ENCODE measurements around the gene TNFRSF21. TPM values are rescaled to one million over a fixed set of nuclear protein-coding genes. Genes with fewer than 3 reads are reported as not detected.

The TNFRSF21 gene, protein sequence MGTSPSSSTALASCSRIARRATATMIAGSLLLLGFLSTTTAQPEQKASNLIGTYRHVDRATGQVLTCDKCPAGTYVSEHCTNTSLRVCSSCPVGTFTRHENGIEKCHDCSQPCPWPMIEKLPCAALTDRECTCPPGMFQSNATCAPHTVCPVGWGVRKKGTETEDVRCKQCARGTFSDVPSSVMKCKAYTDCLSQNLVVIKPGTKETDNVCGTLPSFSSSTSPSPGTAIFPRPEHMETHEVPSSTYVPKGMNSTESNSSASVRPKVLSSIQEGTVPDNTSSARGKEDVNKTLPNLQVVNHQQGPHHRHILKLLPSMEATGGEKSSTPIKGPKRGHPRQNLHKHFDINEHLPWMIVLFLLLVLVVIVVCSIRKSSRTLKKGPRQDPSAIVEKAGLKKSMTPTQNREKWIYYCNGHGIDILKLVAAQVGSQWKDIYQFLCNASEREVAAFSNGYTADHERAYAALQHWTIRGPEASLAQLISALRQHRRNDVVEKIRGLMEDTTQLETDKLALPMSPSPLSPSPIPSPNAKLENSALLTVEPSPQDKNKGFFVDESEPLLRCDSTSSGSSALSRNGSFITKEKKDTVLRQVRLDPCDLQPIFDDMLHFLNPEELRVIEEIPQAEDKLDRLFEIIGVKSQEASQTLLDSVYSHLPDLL
- total RNA-seq (2021; fragmentation: NEBNext Ultra II Directional; extraction: Animal tissue kit (Norgen Biotek cat#: 25700)) (52.4 and 52.7 TPM in 2 replicates), polyA plus RNA-seq (2011; rRNA removed) (16.4 and 21.3 TPM in 2 replicates), polyA minus RNA-seq (2011; rRNA and poly(A)+ RNA removed) (59.1 and 62.4 TPM in 2 replicates)
- polyA plus RNA-seq (2011; cell fraction: cytosol; rRNA removed), result 20.2 TPM
- polyA plus RNA-seq (2011; cell fraction: nucleus; rRNA removed), result 15.2 TPM
- 34.6 to 40.9 TPM (median 35.8 TPM) in 4 replicates for polyA plus RNA-seq (2012, experiment 1 of 2)
- 20.3 TPM for polyA plus RNA-seq (2012, experiment 2 of 2)
- 45.5 TPM for polyA plus RNA-seq (2013, experiment 1 of 2)
- 56.1 TPM for polyA plus RNA-seq (2013, experiment 2 of 2)
- polyA minus RNA-seq (2011; cell fraction: cytosol; rRNA and poly(A)+ RNA removed), result 27.9 TPM
- 39.1 TPM for polyA minus RNA-seq (2011; cell fraction: nucleus; rRNA and poly(A)+ RNA removed)
- long read RNA-seq, experiment 1, partial matches to known transcripts, result 24 of 39 reads
- long read RNA-seq, experiment 1, other reads (novel, unspliced or antisense), result 11 of 39 reads
- long read RNA-seq, experiment 2, partial matches to known transcripts, result 2 of 3 reads
- long read RNA-seq, experiment 2, other reads (novel, unspliced or antisense), result 1 of 3 reads

DNA sequence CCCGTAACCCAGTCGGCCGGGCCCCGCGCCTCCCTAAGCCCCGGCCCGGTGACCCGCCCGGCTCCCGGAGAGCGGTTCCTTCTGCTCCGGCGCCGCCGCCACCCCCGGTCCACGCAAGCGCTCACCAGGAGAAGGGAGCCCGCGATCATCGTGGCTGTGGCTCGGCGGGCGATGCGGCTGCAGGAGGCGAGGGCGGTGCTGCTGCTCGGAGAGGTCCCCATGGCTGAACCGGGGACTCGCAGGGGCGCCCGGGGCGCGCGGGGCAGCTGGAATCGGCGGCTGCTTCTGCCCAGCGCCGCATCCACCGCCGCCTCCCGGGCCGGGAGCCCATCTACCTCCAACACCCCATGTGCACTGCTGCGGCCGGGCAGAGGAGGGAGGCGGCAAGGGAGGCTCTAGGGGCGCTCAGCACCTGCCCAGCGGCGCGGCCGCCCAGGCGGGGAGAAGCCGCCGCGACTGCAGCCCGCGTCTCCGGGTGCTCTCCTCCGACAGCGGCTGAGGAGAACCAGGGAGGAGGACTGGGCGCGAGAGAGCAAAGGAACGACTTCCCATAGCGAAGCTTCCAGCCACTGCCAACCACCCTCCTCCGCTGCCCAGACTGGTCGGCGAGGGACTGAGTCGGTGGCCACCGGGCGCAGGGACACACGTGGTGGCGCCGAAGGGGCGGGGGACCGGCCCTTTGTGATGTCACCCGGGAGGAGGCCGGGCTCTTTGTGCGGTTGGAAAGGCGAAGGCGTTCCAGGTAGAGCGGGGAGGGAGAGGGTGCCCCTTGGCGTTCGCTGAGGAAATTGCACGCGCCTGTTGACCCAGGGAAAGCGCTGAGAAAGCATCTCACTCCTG lies at the start of gene TNFRSF21:
Gene TNFRSF21, minus strand, starts transcription at position 615 of the 840 bp plus-strand sequence. Its CDS starts 394 bp downstream, at position 221.
- Histone ChIP-seq H3K4ac (replicated peaks; ENCODE audit: insufficient read length, low read depth, low read length) (no peak within 1 kb of the TSS), H3K18ac (ENCODE audit: extremely low read depth, low read length) (peak within 1 kb of the TSS; percentile 65; the same call in 1 of the 2 replicates), H3K27ac (ENCODE audit: low read depth, low read length) (peak within 1 kb of the TSS; percentile 85; the same call in 1 of the 2 replicates), H2AFZ (ENCODE audit: low read length) (peak within 1 kb of the TSS; percentile 99), H3K23ac (ENCODE audit: insufficient read length) (no peak within 1 kb of the TSS), H3K9me3 (ENCODE audit: insufficient read depth in 2 of 2, low read depth in 1 of 2, low read length in 1 of 2) (no peaks in the 10 kb centered on the region; a peak in 1 of 4 replicates), H3K56ac (replicated peaks; ENCODE audit: insufficient read length, low read depth, low read length) (peak within 1 kb of the TSS; percentile 67), H3K4me2 (ENCODE audit: insufficient read depth in 1 of 2, low read depth in 2 of 2, low read length in 2 of 2) (peak within 1 kb of the TSS; percentile 93 to 94), H2AK5ac (ENCODE audit: low read depth, low read length) (no peak within 1 kb of the TSS), H4K8ac (ENCODE audit: extremely low read depth, insufficient read depth, low read length) (peak within 1 kb of the TSS; percentile 96), H4K91ac (replicated peaks; ENCODE audit: insufficient read length, low read length) (peak within 1 kb of the TSS; percentile 51), H3K4me1 (replicated peaks in 1 of 4; ENCODE audit: control insufficient read depth in 3 of 4, insufficient read depth in 4 of 4, low read length in 3 of 4) (peaks cover 0 to 17% (median 5%) of the 10 kb centered on the region in 4 experiments; a peak in 5 of 7 replicates), H3K36me3 (ENCODE audit: control insufficient read depth in 2 of 4, insufficient read depth in 4 of 4, low read length in 3 of 4) (no peaks in the 10 kb centered on the region), H3K79me1 (ENCODE audit: low read depth, low read length) (0 out of 2 replicates have a peak, but pooled peaks cover 4% of the 10 kb centered on the region), H2BK15ac (ENCODE audit: low read length) (no peak within 1 kb of the TSS; the same call in 1 of the 2 replicates), H4K5ac (ENCODE audit: insufficient read length, low read depth, low read length) (peak within 1 kb of the TSS; percentile 44), H2BK20ac (ENCODE audit: low read length) (no peak within 1 kb of the TSS), H3K4me3 (ENCODE audit: extremely low read depth in 1 of 4, insufficient read depth in 2 of 4, low read depth in 3 of 4, low read length in 4 of 4) (peak within 1 kb of the TSS; percentile 79 to 93 (median 88)), H3K14ac (ENCODE audit: insufficient read length) (no peak within 1 kb of the TSS), H3K23me2 (ENCODE audit: low read depth, low read length) (peaks cover 5% of the 10 kb centered on the region), H2BK120ac (replicated peaks; ENCODE audit: low read depth, low read length) (no peak within 1 kb of the TSS), H3K27me3 (replicated peaks in 1 of 4; ENCODE audit: control insufficient read depth in 3 of 4, extremely low read depth in 1 of 4, insufficient read depth in 3 of 4, low read length in 3 of 4) (no peaks in the 10 kb centered on the region), H4K20me1 (replicated peaks in 1 of 2; ENCODE audit: control insufficient read depth in 1 of 2, insufficient read depth in 2 of 2, low read length in 2 of 2) (peaks cover 3 to 6% of the 10 kb centered on the region in 2 experiments), H3K79me2 (ENCODE audit: control insufficient read depth in 1 of 2, insufficient read depth in 2 of 2, low read length in 2 of 2) (peaks cover 20 to 46% of the 10 kb centered on the region in 2 experiments), H2BK12ac (ENCODE audit: low read depth, low read length) (peak within 1 kb of the TSS; percentile 41), H3K9ac (replicated peaks in 1 of 4; ENCODE audit: extremely low read depth in 1 of 4, low read depth in 3 of 4, low read length in 3 of 4) (peak within 1 kb of the TSS; percentile 78 to 96 (median 90)), H2BK5ac (ENCODE audit: low read depth, low read length) (peak within 1 kb of the TSS; percentile 64; the same call in 1 of the 2 replicates)
- POLR2A ChIA-PET (ENCODE audit: partially characterized antibody), result interaction anchor here (0.6 to 1.7 kb wide), 10 partner anchors 10 to 212 kb away, joined by 3 to 8 read pairs (median 4); partner anchors contain the start of gene CD2AP
- 2% methylated on average over 45 of the region's 86 CpGs; no CpG with 5 or more reads in 1 of the 2 experiments for WGBS, 2 experiments (ENCODE audit: extremely low coverage in 1 of 2, insufficient coverage in 1 of 2, insufficient read length in 1 of 2, insufficient replicate concordance in 2 of 2, low coverage in 1 of 2, low lambda C conversion rate in 2 of 2, missing lambda C conversion rate in 1 of 2)
- CTCF ChIA-PET (ENCODE audit: partially characterized antibody), result interaction anchor here (0.6 to 3.6 kb wide), 18 partner anchors 9 to 251 kb away, joined by 3 to 27 read pairs (median 4); no protein-coding TSS in a partner anchor
- peak; percentile 81 to 96 for DNase-seq (ENCODE audit: low read depth in 1 of 2, low spot score in 2 of 2)
- no peak for FAIRE-seq
- TF ChIP-seq, protein P1, sequence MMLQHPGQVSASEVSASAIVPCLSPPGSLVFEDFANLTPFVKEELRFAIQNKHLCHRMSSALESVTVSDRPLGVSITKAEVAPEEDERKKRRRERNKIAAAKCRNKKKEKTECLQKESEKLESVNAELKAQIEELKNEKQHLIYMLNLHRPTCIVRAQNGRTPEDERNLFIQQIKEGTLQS (IDR thresholded peaks at IDR 0.05; ENCODE audit: insufficient read depth, low read depth, low read length), result no peak
- TF ChIP-seq CTBP2 (IDR thresholded peaks at IDR 0.05; ENCODE audit: borderline replicate concordance, insufficient read depth, insufficient read length, low read length) (peak; percentile 60), CREB1 (IDR thresholded peaks at IDR 0.05) (peak; percentile 76), ASH2L (IDR thresholded peaks at IDR 0.05; ENCODE audit: low read length) (peak; percentile 89)
